NB4 (cell line): ENCODE data around the gene ALDH8A1.

ENCODE experiments used
- CTCF ChIP-seq: IDR thresholded peaks from one replicate; pipeline ENCODE4 v1.5.1; 2012; ENCODE audit warnings: low read depth, low read length
- MAX ChIP-seq: IDR thresholded peaks from 2 replicates; pipeline ENCODE4 v1.6.1; 2011; ENCODE audit warnings: low read depth, low read length
- MYC ChIP-seq: IDR thresholded peaks from 2 replicates; pipeline ENCODE4 v1.6.1; 2011; ENCODE audit warnings: low read depth, low read length
- POLR2A ChIP-seq: IDR thresholded peaks from 2 replicates; pipeline ENCODE4 v1.6.1; 2011; ENCODE audit warnings: mild to moderate bottlenecking; ENCODE audit not compliant: insufficient read length; ENCODE audit errors: extremely low read depth

- TF ChIP-seq CTCF (no peak), POLR2A (no peak), MYC (no peak), MAX (no peak)
These were observed 12.5 kb downstream of the ALDH8A1 start for GRCh38 chr6:134937426-134937825.
